Subcutaneous adipose tissue (tissue), 4 donors: ENCODE results near the gene TMEM131. TPM values are rescaled to one million over a fixed set of nuclear protein-coding genes. Genes with fewer than 3 reads are reported as not detected.

Source experiments
- CTCF ChIP-seq: fragments of 450-650 bp; IDR thresholded peaks from one replicate; pipeline ENCODE4 v1.5.1; 2016; ENCODE audit warnings: low read depth, mild to moderate bottlenecking, control low read depth, antibody characterized with exemption, moderate library complexity
- total RNA-seq, 4 donors: library from RNA; depleted of rRNA; stranded (reverse); fragments of >200 nt; gene quantifications; one replicate each; pipeline ENCODE4 v1.1.0, GENCODE V29; 2016

Gene TMEM131
- total RNA-seq, 4 donors from 2014 or later, result 35.5 to 44.3 (median 39.7) TPM

GRCh38 chr2:97738179-97739019 lies 257.3 kb downstream of the TMEM131 start:
- no peak for TF ChIP-seq CTCF

- TF ChIP-seq CTCF, result no peak
Measured at GRCh38 chr2:97737421-97738178, 258.1 kb downstream of the TMEM131 start.

- TF ChIP-seq CTCF, result no peak
Measured at GRCh38 chr2:97736608-97737330, 259.0 kb downstream of the TMEM131 start.

- no peak for TF ChIP-seq CTCF
Measured at GRCh38 chr2:97736185-97736584, 259.6 kb downstream of the TMEM131 start.

- no peak for TF ChIP-seq CTCF
Measured at GRCh38 chr2:97735161-97735561, 260.6 kb downstream of the TMEM131 start.

- no peak for TF ChIP-seq CTCF
Measured at GRCh38 chr2:97734061-97735051, 261.4 kb downstream of the TMEM131 start.
